NCI-H510A treated with DMSO at 0.1 percent for 48 hours (cell line): ENCODE measurements around the gene FOCAD.

ENCODE experiments used
- DNase-seq: peaks from one replicate; lab custom pipeline; 2025; lab: John Stamatoyannopoulos, UW

The FOCAD gene

GRCh38 chr9:20790721-20791120 lies 106.7 kb downstream of the FOCAD start:
- no peak for DNase-seq

GRCh38 chr9:20791682-20792081 lies 107.6 kb downstream of the FOCAD start:
- no peak for DNase-seq

GRCh38 chr9:20804489-20805250 lies 120.6 kb downstream of the FOCAD start:
- no peak for DNase-seq

- DNase-seq: no peak
Measured at GRCh38 chr9:20805766-20806165, 121.7 kb downstream of the FOCAD start.

- no peak for DNase-seq
Measured at GRCh38 chr9:20808002-20808401, 123.9 kb downstream of the FOCAD start.

GRCh38 chr9:20811872-20812271 lies 127.8 kb downstream of the FOCAD start:
- no peak for DNase-seq

GRCh38 chr9:20815923-20816703 lies 132.1 kb downstream of the FOCAD start:
- DNase-seq: no peak

GRCh38 chr9:20823051-20823450 lies 139.0 kb downstream of the FOCAD start:
- DNase-seq: no peak

DNA sequence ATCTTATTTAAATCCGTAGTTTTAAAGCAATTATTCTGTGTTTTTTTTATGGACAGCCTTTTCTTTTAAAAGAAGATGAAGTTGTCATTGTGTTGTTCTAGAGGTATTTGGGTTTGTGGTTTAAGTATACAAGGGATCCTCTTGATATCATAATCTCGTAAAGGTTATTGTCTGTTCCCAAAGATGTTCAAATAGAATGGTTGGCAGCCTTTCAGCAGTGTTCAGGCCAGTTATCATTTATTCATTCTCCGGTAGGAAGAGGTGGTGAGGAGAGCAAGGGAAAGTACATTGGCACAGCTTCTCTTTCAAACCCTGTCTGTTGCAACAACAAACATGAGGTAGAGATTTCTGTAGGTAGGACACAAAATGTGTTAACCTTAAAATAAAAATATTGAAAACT lies 147.0 kb downstream of the FOCAD start:
- DNase-seq: no peak

DNA sequence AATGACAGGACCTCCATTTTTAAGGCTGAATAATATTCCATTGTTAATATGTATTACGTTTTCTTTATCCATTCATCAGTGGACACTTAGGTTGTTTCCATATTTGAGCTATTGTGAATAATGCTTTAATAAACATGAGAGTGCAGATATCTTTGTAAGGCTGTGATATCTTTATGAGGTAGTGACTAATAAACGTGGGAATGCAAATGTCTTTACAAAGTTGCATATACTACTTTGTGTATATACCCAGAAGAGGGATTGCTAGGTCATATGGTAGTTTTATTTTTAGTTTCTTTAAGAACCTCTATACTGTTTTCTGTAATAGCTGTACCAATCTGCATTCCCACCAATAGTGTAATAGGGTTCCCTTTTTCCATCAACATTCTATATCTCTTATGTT lies 148.7 kb downstream of the FOCAD start:
- no peak for DNase-seq

- DNase-seq: no peak
Measured at GRCh38 chr9:20835377-20836286, 151.6 kb downstream of the FOCAD start.

DNA sequence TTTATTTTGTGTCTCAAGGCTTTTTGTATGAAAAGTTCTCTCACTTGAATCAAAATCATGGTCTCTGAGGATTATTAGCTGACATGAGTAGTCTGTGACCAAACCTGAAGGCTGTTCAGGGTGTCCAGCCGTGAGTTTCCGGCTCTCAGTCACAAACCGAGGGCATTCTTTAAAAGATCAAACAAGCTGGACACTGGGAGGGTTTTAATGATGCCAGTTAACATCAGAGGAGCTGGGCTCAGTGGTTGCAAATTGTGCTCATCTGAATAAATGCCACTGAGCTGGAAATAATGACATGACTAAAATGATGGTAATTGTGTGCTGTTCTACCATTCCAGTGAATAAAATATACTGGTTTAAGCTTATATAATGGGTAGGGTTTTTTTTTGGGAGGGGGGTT lies 153.1 kb downstream of the FOCAD start:
- no peak for DNase-seq

- no peak for DNase-seq
Measured at GRCh38 chr9:20838218-20838617, 154.2 kb downstream of the FOCAD start.

DNA sequence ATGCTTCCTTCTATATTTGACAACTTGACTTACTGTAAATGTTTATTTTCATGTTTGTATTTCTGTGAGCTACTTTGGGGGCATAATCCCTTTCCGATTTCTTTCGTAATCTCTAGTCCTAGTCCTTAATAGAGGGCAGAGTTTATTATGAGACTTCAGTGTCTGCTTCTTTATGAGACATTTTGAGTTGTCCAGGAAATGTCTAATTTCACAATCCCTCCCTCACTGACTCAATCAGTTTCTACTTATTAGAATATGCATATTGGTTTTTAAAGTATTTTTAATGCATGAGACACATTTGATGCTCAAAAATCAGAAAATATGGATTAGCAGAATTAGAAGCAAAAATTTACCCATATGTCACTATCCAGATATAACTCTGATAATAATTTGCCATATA lies 160.9 kb downstream of the FOCAD start:
- DNase-seq: no peak

DNA sequence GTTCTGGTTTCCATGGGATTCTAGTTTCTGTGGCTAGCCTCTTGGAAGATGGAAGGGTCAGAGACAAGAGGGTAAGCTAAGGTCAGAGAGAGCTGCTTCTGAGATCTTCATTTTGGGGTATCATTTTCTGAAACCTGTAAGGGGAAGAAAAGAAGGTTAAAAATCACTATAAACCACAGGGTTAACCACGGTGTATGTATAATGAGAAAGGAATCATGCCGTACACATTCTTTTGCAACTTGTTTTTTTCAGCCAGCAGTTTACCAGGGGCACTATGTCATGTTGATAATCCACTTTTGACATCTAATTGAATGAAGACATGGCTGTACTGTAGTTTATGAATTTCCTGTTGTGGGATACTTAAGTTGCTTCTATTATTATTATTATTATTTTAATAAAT lies 164.4 kb downstream of the FOCAD start:
- no peak for DNase-seq

DNA sequence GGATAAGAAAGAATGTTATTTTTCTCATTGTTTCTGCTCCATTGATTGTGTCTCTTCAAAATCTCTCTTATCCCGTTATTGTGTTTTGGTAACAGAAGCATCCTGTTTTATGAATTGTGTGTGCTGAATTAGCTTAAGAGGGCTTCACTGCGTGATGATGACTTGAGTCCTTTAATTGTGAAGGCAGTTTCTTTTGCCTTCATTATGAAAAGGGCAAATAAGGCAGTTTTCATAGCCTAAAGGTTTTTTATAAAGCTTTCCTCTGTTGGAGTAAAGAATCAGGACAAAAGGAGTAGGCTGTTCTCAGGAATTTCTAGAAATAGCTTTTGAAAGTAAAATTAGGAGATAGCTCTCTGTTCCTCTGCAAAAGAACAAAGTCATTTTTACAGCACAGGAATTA lies 169.8 kb downstream of the FOCAD start:
- DNase-seq: no peak

DNA sequence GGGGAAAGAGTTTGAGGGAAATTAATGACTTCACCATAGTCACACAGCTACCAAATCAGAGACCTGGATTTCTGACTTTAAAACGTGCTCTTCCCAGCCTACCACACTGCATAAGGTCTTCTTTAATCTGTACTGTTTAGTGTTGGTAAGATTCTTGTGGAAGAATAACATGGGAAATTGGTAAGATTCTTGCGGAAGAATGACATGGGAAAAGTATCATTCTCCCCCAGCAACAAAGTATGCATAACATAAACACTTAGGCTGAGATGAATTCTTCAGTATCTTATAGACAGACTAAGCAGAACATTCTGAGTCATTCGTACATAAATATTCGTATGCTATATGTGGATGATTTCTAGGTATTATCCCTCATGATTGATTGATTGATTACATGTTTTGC lies 170.4 kb downstream of the FOCAD start:
- DNase-seq: no peak

- DNase-seq: no peak
Measured at GRCh38 chr9:20863945-20864344, 179.9 kb downstream of the FOCAD start.

DNA sequence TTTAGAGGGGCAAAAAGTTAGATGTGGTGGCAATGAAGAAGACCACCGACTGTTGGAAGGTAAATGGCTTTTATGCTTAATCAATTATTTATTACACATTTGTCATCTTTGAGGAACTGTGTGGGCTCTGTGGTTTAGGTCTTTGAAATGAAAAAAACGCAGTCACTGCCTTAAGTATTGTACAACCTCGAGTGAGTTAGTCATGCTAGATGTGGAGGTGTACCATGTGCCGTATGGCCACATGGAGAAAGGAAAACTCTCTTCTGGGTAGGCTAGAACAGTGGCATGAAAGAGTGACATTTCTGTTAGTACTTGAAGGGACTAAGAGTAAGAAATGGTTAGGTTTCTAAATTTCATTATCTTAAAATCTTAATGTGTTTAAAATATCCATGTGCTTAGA lies 181.3 kb downstream of the FOCAD start:
- DNase-seq: no peak

DNA sequence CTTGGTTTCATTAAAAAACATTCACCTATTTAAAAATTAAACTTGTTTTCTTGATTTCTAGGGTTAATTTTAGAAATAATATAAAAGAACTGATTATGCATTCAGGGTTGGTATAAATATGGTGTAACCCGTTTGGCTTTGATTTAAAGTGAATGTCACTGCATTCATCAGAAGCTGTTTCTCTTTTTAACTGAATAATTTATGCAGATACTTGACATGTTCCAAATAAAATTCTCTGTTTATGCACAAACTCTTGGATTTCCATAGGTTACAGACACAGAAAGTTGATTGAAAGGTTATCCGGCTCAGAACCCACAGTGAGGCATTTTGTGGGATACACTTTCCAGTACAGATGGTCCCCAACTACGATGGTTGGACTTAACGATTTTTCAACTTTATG lies 186.1 kb downstream of the FOCAD start:
- no peak for DNase-seq

GRCh38 chr9:20872340-20872977 lies 188.4 kb downstream of the FOCAD start:
- no peak for DNase-seq

DNA sequence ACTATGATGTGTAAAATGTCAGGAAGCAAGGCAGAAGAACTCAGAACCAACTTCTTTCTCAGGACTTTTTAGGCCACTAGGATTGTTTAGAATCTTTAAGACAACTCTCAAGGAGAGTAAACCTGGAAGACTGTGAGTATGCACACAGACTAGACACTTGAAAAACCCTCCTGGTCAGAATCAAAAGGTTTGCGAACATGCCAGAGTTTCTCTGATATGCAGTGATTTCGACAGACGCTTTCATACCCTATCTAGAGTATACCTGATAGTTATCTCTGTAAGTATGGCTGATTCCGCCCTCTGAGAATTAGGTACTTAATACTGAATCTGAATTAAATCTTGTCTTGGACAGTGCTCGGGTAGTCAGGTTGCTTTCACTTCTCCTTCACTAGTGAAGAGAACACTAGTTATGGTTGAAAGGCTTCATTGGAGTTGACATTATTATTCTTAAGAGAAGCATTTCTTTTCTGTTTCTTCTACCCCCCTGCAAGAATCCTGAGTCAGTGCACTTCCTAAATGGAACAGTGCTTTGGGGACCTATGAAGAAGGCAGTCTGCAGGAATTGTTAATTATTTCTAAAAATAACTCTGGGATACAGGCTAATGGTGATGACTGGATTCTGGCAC lies 189.3 kb downstream of the FOCAD start:
- no peak for DNase-seq
